GM18861 (cell line): Measurements from ENCODE around the gene CTU2.

Experiments
- ATAC-seq: cut with Tn5 transposase; IDR thresholded peaks from one replicate; pipeline ENCODE4 v1.9.1; 2021; ENCODE audit not compliant: unreplicated experiment

The CTU2 gene

GRCh38 chr16:88726981-88727380, 20.7 kb downstream of the CTU2 start:
- no peak for ATAC-seq

- ATAC-seq = no peak
These were observed 21.6 kb downstream of the CTU2 start for GRCh38 chr16:88727871-88728270.

GRCh38 chr16:88730632-88731607, 24.6 kb downstream of the CTU2 start:
- ATAC-seq = no peak

GRCh38 chr16:88731699-88732098, 25.4 kb downstream of the CTU2 start:
- no peak for ATAC-seq

- no peak for ATAC-seq
These were observed 26.1 kb downstream of the CTU2 start for GRCh38 chr16:88732172-88732960.

GRCh38 chr16:88732961-88733294, 26.6 kb downstream of the CTU2 start:
- no peak for ATAC-seq

- ATAC-seq = no peak
These were observed 27.5 kb downstream of the CTU2 start for GRCh38 chr16:88733630-88734360.

- ATAC-seq = no peak
These were observed 28.0 kb downstream of the CTU2 start for GRCh38 chr16:88734361-88734728.

- no peak for ATAC-seq
These were observed 28.8 kb downstream of the CTU2 start for GRCh38 chr16:88735121-88735520.

- ATAC-seq = no peak
These were observed 29.3 kb downstream of the CTU2 start for GRCh38 chr16:88735616-88736015.

GRCh38 chr16:88736088-88736487, 29.8 kb downstream of the CTU2 start:
- no peak for ATAC-seq

GRCh38 chr16:88736496-88736895, 30.2 kb downstream of the CTU2 start:
- no peak for ATAC-seq

GRCh38 chr16:88737298-88738150, 31.2 kb downstream of the CTU2 start:
- ATAC-seq = no peak

- no peak for ATAC-seq
These were observed 32.1 kb downstream of the CTU2 start for GRCh38 chr16:88738151-88739084.

- ATAC-seq = no peak
These were observed 33.1 kb downstream of the CTU2 start for GRCh38 chr16:88739139-88739976.

- ATAC-seq = no peak
These were observed 33.8 kb downstream of the CTU2 start for GRCh38 chr16:88739977-88740726.

- ATAC-seq = no peak
These were observed 34.4 kb downstream of the CTU2 start for GRCh38 chr16:88740727-88741055.

GRCh38 chr16:88741368-88741767, 35.1 kb downstream of the CTU2 start:
- no peak for ATAC-seq
